ENCODE data around the gene BTBD8.

Gene BTBD8

GRCh38 chr1:92108631-92109030, 28.5 kb downstream of the BTBD8 start:
- no peak for DNase-seq (ENCODE audit: extremely low read depth, low read depth)

GRCh38 chr1:92117526-92117925, 37.4 kb downstream of the BTBD8 start:
- TF ChIP-seq CTCF (IDR thresholded peaks at IDR 0.05; ENCODE audit: low read depth, low read length, missing control alignments), result no peak

More at GRCh38 chr1:92108631-92109030, 28.5 kb downstream of the BTBD8 start:
- TF ChIP-seq CTCF (IDR thresholded peaks at IDR 0.05; ENCODE audit: low read depth, low read length, missing control alignments), result no peak
- H3K4me3 ChIP-seq (replicated peaks; ENCODE audit: low read depth, low read length), result no peak overlapping the region

DNA sequence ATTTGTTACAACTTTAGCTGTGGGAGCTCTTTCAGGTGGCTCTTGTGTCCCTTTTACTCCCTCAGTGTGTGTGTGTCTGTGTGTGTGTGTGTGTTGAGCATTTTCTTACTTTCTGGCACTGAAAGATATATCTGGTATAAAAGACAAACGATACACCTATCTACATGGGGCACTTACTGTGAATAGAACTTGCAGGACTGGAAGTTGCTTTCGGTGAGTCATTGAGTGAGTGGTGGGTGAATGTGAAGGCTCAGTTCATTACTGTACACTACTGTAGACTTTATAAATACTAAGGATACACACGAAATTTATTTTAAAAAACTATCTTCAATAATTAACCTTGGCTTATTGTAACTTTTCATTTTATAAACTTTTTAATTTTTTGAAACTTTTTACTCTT, 38.7 kb downstream of the BTBD8 start:
- DNase-seq (ENCODE audit: extremely low read depth, low read depth), result no peak
- no peak for TF ChIP-seq CTCF (IDR thresholded peaks at IDR 0.05; ENCODE audit: low read depth, low read length, missing control alignments)
- H3K4me3 ChIP-seq (replicated peaks; ENCODE audit: low read depth, low read length), result no peak overlapping the region

More at GRCh38 chr1:92117526-92117925, 37.4 kb downstream of the BTBD8 start:
- no peak for DNase-seq (ENCODE audit: extremely low read depth, low read depth)
- H3K4me3 ChIP-seq (replicated peaks; ENCODE audit: low read depth, low read length), result no peak overlapping the region

DNA sequence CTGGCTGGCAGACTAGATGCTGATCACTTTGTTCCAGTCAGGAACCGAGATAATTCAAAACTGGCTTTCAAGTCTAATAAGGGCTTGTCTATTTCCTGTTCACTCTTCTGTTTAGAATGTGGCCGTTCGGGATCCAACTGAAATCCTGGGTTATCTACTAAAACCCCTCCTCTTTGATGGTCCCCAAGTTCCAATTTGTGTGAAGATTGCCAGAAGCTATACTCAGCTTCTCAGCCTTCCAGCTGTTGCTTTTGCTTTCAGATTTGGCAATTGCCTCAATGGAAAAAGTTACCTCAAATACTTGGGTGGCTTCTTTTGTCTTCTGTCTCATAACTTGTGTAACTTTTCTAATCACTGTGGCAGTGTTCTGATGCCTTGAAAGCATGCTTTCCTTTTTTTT, 43.7 kb downstream of the BTBD8 start:
- no peak overlapping the region for H3K4me3 ChIP-seq (replicated peaks; ENCODE audit: low read depth, low read length)
- DNase-seq (ENCODE audit: extremely low read depth, low read depth), result no peak
- TF ChIP-seq CTCF (IDR thresholded peaks at IDR 0.05; ENCODE audit: low read depth, low read length, missing control alignments), result no peak

DNA sequence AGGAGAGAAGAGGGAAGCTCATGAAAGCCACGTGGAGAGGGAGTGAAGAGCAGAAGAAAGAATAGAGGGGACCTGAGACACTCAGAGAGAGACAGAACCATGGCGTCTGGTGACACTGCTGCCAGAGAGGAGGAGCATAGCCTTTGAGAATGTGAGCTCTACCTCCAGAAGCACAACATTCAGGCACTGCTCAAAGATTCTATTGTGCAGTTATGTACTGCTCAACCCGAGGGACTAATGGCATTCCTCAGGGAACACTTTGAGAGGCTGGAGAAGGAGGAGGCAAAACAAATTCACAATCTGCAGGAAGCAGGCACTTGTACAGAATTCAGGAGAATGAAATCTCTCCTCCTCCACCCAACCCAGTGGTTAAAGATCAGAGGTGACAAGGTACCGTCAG, 45.1 kb downstream of the BTBD8 start:
- no peak overlapping the region for H3K4me3 ChIP-seq (replicated peaks; ENCODE audit: low read depth, low read length)
- no peak for DNase-seq (ENCODE audit: extremely low read depth, low read depth)
- no peak for TF ChIP-seq CTCF (IDR thresholded peaks at IDR 0.05; ENCODE audit: low read depth, low read length, missing control alignments)

DNA sequence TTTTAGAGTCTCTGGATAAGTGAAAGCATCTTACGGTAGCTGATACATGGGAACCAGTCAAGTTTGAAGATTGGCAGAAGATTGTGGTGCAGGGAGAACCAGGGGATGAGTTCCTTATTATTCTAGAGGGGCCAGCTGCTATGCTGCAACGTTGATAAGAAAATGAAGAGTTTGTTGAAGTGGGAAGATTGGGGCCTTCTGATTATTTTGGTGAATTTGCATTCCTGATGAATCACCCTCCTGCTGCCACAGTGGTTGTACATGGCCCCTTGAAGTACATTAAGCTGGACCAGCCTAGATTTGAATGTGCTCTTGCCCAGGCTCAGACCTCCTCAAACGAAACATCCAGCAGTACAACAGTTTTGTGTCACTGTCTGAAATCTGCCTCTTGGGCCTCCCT, 45.9 kb downstream of the BTBD8 start:
- TF ChIP-seq CTCF (IDR thresholded peaks at IDR 0.05; ENCODE audit: low read depth, low read length, missing control alignments), result no peak
- no peak for DNase-seq (ENCODE audit: extremely low read depth, low read depth)
- no peak overlapping the region for H3K4me3 ChIP-seq (replicated peaks; ENCODE audit: low read depth, low read length)

DNA sequence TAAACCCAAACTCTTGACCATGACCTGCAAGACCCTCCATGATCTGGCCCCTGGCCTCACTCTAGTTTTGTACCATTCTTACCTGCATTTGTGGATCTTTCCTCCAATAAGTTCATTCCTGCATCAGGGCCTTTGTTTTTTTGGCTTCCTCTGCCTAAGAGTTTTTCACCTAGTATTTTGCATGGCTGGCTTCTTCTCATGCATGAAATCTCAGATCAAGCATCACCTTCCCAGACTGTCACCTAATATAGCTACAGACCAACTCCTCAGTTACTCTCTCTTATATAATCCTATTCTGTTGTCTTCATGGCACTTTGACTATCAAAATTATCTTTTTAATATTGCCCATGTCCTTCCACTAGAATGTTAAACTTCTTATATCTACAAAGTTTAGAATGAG, 54.2 kb downstream of the BTBD8 start:
- DNase-seq (ENCODE audit: extremely low read depth, low read depth), result no peak
- no peak overlapping the region for H3K4me3 ChIP-seq (replicated peaks; ENCODE audit: low read depth, low read length)
- TF ChIP-seq CTCF (IDR thresholded peaks at IDR 0.05; ENCODE audit: low read depth, low read length, missing control alignments), result no peak
